Mesendoderm (in vitro differentiated cells): ENCODE results near the gene NCR2. TPM values are rescaled to one million over a fixed set of nuclear protein-coding genes. Genes with fewer than 3 reads are reported as not detected.

ENCODE experiments used
- DNase-seq: peaks from one replicate; pipeline ENCODE4 v3.0.0; 2013
- H2AK5ac ChIP-seq: 2 replicates; pipeline ENCODE4 v1.6.1; 2013; ENCODE audit warnings: low read length, inconsistent platforms
- H2BK120ac ChIP-seq: 2 replicates; pipeline ENCODE4 v1.6.1; 2013; ENCODE audit warnings: low read depth, mild to moderate bottlenecking, low read length, moderate library complexity, mixed read lengths
- H2BK15ac ChIP-seq: replicated peaks from 2 replicates; pipeline ENCODE4 v1.6.1; 2013; ENCODE audit warnings: low read depth, mild to moderate bottlenecking, moderate library complexity
- H2BK5ac ChIP-seq: 2 replicates; pipeline ENCODE4 v1.6.1; 2013; ENCODE audit warnings: low read length, inconsistent platforms
- H3K18ac ChIP-seq: 2 replicates; pipeline ENCODE4 v1.6.1; 2013; ENCODE audit warnings: mild to moderate bottlenecking, low read length, mixed read lengths
- H3K23ac ChIP-seq: one replicate; pipeline ENCODE4 v1.6.1; 2013; ENCODE audit warnings: low read length
- H3K27ac ChIP-seq: 2 replicates; pipeline ENCODE4 v1.5.1; 2013; ENCODE audit warnings: low read depth, mild to moderate bottlenecking, inconsistent platforms, low read length, moderate library complexity
- H3K27me3 ChIP-seq: 2 replicates; pipeline ENCODE4 v1.6.1; 2013; ENCODE audit warnings: low read length, control low read depth, mild to moderate bottlenecking, inconsistent platforms; ENCODE audit not compliant: insufficient read depth, poor library complexity
- H3K36me3 ChIP-seq: 2 replicates; pipeline ENCODE4 v1.6.1; 2013; ENCODE audit warnings: low read length, inconsistent platforms; ENCODE audit not compliant: control insufficient read depth, insufficient read depth
- H3K4ac ChIP-seq: one replicate; pipeline ENCODE4 v1.6.1; 2013; ENCODE audit warnings: low read depth, mild to moderate bottlenecking, low read length, moderate library complexity
- H3K4me1 ChIP-seq: 2 replicates; pipeline ENCODE4 v1.6.1; 2013; ENCODE audit warnings: low read depth, low read length, inconsistent platforms; ENCODE audit not compliant: control insufficient read depth
- H3K4me2 ChIP-seq: 2 replicates; pipeline ENCODE4 v1.6.1; 2013; ENCODE audit warnings: low read length
- H3K4me3 ChIP-seq: 2 replicates; pipeline ENCODE4 v1.5.1; 2013; ENCODE audit warnings: mild to moderate bottlenecking, low read length
- H3K56ac ChIP-seq: one replicate; pipeline ENCODE4 v1.6.1; 2013; ENCODE audit warnings: low read length
- H3K79me1 ChIP-seq: 2 replicates; pipeline ENCODE4 v1.6.1; 2013; ENCODE audit warnings: low read length, inconsistent platforms
- H3K79me2 ChIP-seq: 2 replicates; pipeline ENCODE4 v1.6.1; 2013; ENCODE audit warnings: mild to moderate bottlenecking, low read length; ENCODE audit not compliant: control insufficient read depth, insufficient read depth
- H3K9ac ChIP-seq: 2 replicates; pipeline ENCODE4 v1.6.1; 2013; ENCODE audit warnings: low read length, inconsistent platforms
- H4K5ac ChIP-seq: one replicate; pipeline ENCODE4 v1.6.1; 2013; ENCODE audit warnings: low read length
- H4K8ac ChIP-seq: one replicate; pipeline ENCODE4 v1.6.1; 2013; ENCODE audit warnings: low read depth, mild to moderate bottlenecking, control low read depth, low read length, moderate library complexity
- WGBS: extraction: QIAGEN DNeasy Blood & Tissue Kit; methylation state at CpG from one replicate; pipeline ENCODE4 v1.1.7; 2013; ENCODE audit warnings: low lambda C conversion rate, missing lambda C conversion rate; ENCODE audit not compliant: insufficient coverage; ENCODE audit errors: extremely low coverage; 5-methylcytosine and 5-hydroxymethylcytosine counted together
- small RNA-seq: library from polyadenylated mRNA; stranded (forward); fragments of <200 nt; extraction: miRNeasy Mini kit (QIAGEN cat#:217004); gene quantifications from one replicate; pipeline ENCODE3, GENCODE V24; 2013; ENCODE audit not compliant: insufficient read depth

NCR2 gene

GRCh38 chr6:41399424-41399823 is 64.0 kb downstream of the NCR2 start:
- H3K36me3 ChIP-seq: no peaks in the 10 kb centered on the region
- no peak overlapping the region for H4K5ac ChIP-seq
- no peak overlapping the region for H4K8ac ChIP-seq
- no CpG with 5 or more reads among the region's 5 CpGs for WGBS
- H3K4me1 ChIP-seq: no peaks in the 10 kb centered on the region
- H3K23ac ChIP-seq: no peak overlapping the region
- H3K27me3 ChIP-seq: peaks cover 2% of the 10 kb centered on the region
- no peaks in the 10 kb centered on the region for H3K79me1 ChIP-seq
- H3K27ac ChIP-seq: no peak overlapping the region
- H2AK5ac ChIP-seq: no peak overlapping the region
- H2BK120ac ChIP-seq: no peak overlapping the region
- H3K4me2 ChIP-seq: no peak overlapping the region
- H3K9ac ChIP-seq: no peak overlapping the region
- no peak overlapping the region for H2BK5ac ChIP-seq
- H2BK15ac ChIP-seq: no peak overlapping the region
- H3K18ac ChIP-seq: no peak overlapping the region
- H3K4me3 ChIP-seq: no peak overlapping the region
- DNase-seq: no peak
- no peaks in the 10 kb centered on the region for H3K79me2 ChIP-seq
- H3K56ac ChIP-seq: no peak overlapping the region
- H3K4ac ChIP-seq: no peak overlapping the region

Small RNA genes within 50 kb of the gene (small RNA-seq; reads per million reads assigned to genes)
- gene RNU6-643P: not detected
